SK-N-SH (cell line): ENCODE measurements around the gene SCO1. TPM values are rescaled to one million over a fixed set of nuclear protein-coding genes. Genes with fewer than 3 reads are reported as not detected.

ENCODE experiments used
- CTCF ChIA-PET: fragments of 300-600, 350-600 bp; formaldehyde crosslinking; extraction: SDS; loops from one replicate; lab custom pipeline; 2021; lab: Yijun Ruan, JAX
- POLR2A ChIA-PET: fragments of 350-600 bp; sonication (Branson Sonifier 250); formaldehyde crosslinking; extraction: SDS; loops from one replicate; lab custom pipeline; 2020; ENCODE audit warnings: antibody characterized with exemption, inconsistent platforms; lab: Yijun Ruan, JAX
- DNase-seq: peaks from one replicate; pipeline ENCODE4 v3.0.0; 2012
- H2AFZ ChIP-seq: fragments of 200-600 bp; sonication (generic); 2 replicates; pipeline ENCODE4 v1.8.1; 2016; ENCODE audit warnings: antibody characterized with exemption, mild to moderate bottlenecking, low read depth
- H3F3A ChIP-seq: fragments of 200-600 bp; sonication (generic); replicated peaks from 2 replicates; pipeline ENCODE3; 2016; ENCODE audit warnings: antibody characterized with exemption, mild to moderate bottlenecking; ENCODE audit not compliant: insufficient read depth
- H3K27ac ChIP-seq, 2 experiments: fragments of 200-500 bp in 1 of 2; fragments of 200-600 bp in 1 of 2; sonication (Bioruptor generic) in 1 of 2; sonication (generic), shearing (Covaris generic) in 1 of 2; 2 replicates each; pipeline versions ENCODE4 v1.5.1 to v1.6.1; 2014 to 2016; ENCODE audit warnings: low read depth in 2 of 2, inconsistent platforms in 1 of 2, low read length in 1 of 2, mild to moderate bottlenecking in 1 of 2, mixed read lengths in 1 of 2
- H3K27me3 ChIP-seq: fragments of 200-600 bp; sonication (generic), shearing (Covaris generic); 2 replicates; pipeline ENCODE4 v1.6.1; 2016; ENCODE audit warnings: mixed run types; ENCODE audit not compliant: insufficient read depth
- H3K36me3 ChIP-seq, 2 experiments: fragments of 200-500 bp in 1 of 2; fragments of 200-600 bp in 1 of 2; sonication (Bioruptor generic) in 1 of 2; sonication (generic) in 1 of 2; replicated peaks in 1 of 2; 2 replicates each; pipeline versions ENCODE3 to v1.5.1; 2014 to 2016; ENCODE audit warnings: low read length in 1 of 2, mild to moderate bottlenecking in 1 of 2; ENCODE audit not compliant: insufficient read depth in 2 of 2, control insufficient read depth in 1 of 2
- H3K4me1 ChIP-seq, 2 experiments: fragments of 200-500 bp in 1 of 2; fragments of 200-600 bp in 1 of 2; sonication (Bioruptor generic) in 1 of 2; sonication (generic), shearing (Covaris generic) in 1 of 2; 2 replicates each; pipeline versions ENCODE4 v1.5.1 to v1.6.1; 2014 to 2016; ENCODE audit warnings: low read depth in 1 of 2, low read length in 1 of 2, mixed run types in 1 of 2; ENCODE audit not compliant: insufficient read depth in 2 of 2, control insufficient read depth in 1 of 2
- H3K4me2 ChIP-seq: fragments of 200-600 bp; sonication (generic), shearing (Covaris generic); 2 replicates; pipeline ENCODE4 v1.6.1; 2017; ENCODE audit warnings: mixed run types
- H3K4me3 ChIP-seq, 2 experiments: fragments of 200-500 bp in 1 of 2; fragments of 200-600 bp in 1 of 2; sonication (Bioruptor generic) in 1 of 2; sonication (generic), shearing (Covaris generic) in 1 of 2; 2 replicates each; pipeline versions ENCODE4 v1.5.1 to v1.8.1; 2014 to 2016; ENCODE audit warnings: low read depth in 2 of 2, inconsistent platforms in 1 of 2, low read length in 1 of 2, mild to moderate bottlenecking in 1 of 2, mixed read lengths in 1 of 2, moderate library complexity in 1 of 2
- H3K79me2 ChIP-seq: fragments of 200-600 bp; sonication (generic); 2 replicates; pipeline ENCODE4 v1.8.1; 2017; ENCODE audit warnings: mild to moderate bottlenecking; ENCODE audit not compliant: insufficient read depth
- H3K9ac ChIP-seq: fragments of 200-600 bp; sonication (generic); 2 replicates; pipeline ENCODE4 v1.6.1; 2017; ENCODE audit warnings: mixed run types
- H3K9me2 ChIP-seq: fragments of 200-600 bp; sonication (generic); 2 replicates; pipeline ENCODE4 v1.6.1; 2017; ENCODE audit warnings: mixed run types
- H3K9me3 ChIP-seq: fragments of 200-600 bp; sonication (generic); 2 replicates; pipeline ENCODE4 v1.6.1; 2017; ENCODE audit warnings: mixed run types, mild to moderate bottlenecking, moderate library complexity
- H4K20me1 ChIP-seq: fragments of 200-600 bp; sonication (generic); 2 replicates; pipeline ENCODE4 v1.6.1; 2017; ENCODE audit warnings: mild to moderate bottlenecking, mixed run types; ENCODE audit not compliant: insufficient read depth
- CHD2 ChIP-seq: fragments of 150-350 bp; IDR thresholded peaks from 2 replicates; pipeline ENCODE4 v1.6.1; 2018; ENCODE audit warnings: low read length; ENCODE audit not compliant: partially characterized antibody
- GATA2 ChIP-seq: sonication (generic); formaldehyde crosslinking; IDR thresholded peaks from 2 replicates; pipeline ENCODE4 v1.5.0; 2020; ENCODE audit warnings: mild to moderate bottlenecking, missing genetic modification reagents
- MXI1 ChIP-seq: IDR thresholded peaks from 2 replicates; pipeline ENCODE4 v1.6.1; 2012; ENCODE audit warnings: mild to moderate bottlenecking, low read depth, low read length, improper control_type of control experiment
- NFIC ChIP-seq: IDR thresholded peaks from 2 replicates; pipeline ENCODE4 v1.4.0; 2012; ENCODE audit warnings: borderline replicate concordance
- WGBS: methylation state at CpG from one replicate; pipeline ENCODE4 v1.1.6; 2017; ENCODE audit warnings: low lambda C conversion rate; 5-methylcytosine and 5-hydroxymethylcytosine counted together
- polyA plus RNA-seq, 3 experiments: library from polyadenylated mRNA; depleted of rRNA; stranded (reverse); fragments of >200 nt; gene quantifications; 2 replicates each; pipeline ENCODE4 v1.2.3, GENCODE V29; 2012
- TF ChIP-seq, protein P1 (sequence below): IDR thresholded peaks from 2 replicates; pipeline ENCODE4 v1.6.1; 2012; ENCODE audit warnings: mild to moderate bottlenecking, low read depth, low read length, moderate library complexity
- TF ChIP-seq, protein P2 (sequence below): IDR thresholded peaks from 2 replicates; pipeline ENCODE4 v1.4.0; 2012; ENCODE audit warnings: low read depth, borderline replicate concordance
- TF ChIP-seq, protein P3 (sequence below): IDR thresholded peaks from 2 replicates; pipeline ENCODE4 v1.4.0; 2012; ENCODE audit warnings: low read depth, borderline replicate concordance
- TF ChIP-seq, protein P4 (sequence below): IDR thresholded peaks from 2 replicates; pipeline ENCODE4 v1.4.0; 2012; ENCODE audit warnings: low read depth
- TF ChIP-seq, protein P5 (sequence below): IDR thresholded peaks from 2 replicates; pipeline ENCODE4; 2012

Gene SCO1
- polyA plus RNA-seq, 1 of the 3 experiments (the other 2 are of a cell fraction): 28.6 TPM

DNA sequence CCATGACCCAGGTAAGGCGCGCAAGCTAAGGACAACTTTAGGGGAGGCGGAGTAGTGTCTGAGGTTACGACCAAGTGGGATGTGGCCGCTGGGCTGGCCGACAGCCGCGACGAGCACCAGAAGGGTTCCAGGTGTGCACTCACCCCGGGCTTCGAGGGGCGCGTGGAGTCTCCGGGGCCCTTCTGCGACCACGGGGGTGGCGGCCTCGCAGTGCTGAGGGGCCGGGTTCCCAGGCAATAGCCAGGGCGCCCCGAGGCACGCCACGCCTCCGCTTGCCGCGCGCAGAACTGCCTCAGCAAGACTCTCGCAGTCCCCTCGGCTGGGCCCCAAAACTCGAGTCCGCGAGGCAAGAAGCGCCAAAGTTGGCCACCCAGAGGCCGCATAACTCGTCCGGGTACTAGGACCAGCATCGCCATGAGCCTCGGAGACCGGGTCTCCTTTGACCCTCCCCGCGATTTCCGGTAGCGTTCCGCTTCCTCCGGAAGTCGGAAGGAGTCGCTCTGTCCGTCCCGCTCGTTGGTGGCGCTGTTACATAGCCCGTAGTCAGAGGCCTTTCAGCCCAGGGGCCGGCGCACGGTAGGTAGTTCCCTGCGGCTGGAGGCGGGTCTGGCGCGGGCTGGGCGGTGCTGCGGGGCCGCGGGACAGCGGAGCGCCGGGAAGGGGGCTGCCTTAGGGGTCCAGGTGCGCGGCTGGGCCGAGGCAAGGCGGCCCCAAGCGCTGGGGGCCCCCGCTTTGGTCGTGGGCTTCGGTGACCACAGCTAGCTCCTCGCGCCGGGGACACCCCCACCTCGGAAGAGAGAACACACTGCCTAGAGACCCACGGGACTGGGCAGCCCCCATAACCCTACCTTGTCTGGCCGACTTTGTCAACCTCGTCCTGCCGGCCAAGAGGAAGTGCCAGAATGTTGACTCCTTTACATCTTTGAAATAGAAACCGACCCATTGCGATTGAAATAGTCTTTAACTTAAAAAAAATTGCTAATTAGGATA is at the start of gene SCO1, which contains the start of gene ADPRM (continued):
- TF ChIP-seq, protein P1, sequence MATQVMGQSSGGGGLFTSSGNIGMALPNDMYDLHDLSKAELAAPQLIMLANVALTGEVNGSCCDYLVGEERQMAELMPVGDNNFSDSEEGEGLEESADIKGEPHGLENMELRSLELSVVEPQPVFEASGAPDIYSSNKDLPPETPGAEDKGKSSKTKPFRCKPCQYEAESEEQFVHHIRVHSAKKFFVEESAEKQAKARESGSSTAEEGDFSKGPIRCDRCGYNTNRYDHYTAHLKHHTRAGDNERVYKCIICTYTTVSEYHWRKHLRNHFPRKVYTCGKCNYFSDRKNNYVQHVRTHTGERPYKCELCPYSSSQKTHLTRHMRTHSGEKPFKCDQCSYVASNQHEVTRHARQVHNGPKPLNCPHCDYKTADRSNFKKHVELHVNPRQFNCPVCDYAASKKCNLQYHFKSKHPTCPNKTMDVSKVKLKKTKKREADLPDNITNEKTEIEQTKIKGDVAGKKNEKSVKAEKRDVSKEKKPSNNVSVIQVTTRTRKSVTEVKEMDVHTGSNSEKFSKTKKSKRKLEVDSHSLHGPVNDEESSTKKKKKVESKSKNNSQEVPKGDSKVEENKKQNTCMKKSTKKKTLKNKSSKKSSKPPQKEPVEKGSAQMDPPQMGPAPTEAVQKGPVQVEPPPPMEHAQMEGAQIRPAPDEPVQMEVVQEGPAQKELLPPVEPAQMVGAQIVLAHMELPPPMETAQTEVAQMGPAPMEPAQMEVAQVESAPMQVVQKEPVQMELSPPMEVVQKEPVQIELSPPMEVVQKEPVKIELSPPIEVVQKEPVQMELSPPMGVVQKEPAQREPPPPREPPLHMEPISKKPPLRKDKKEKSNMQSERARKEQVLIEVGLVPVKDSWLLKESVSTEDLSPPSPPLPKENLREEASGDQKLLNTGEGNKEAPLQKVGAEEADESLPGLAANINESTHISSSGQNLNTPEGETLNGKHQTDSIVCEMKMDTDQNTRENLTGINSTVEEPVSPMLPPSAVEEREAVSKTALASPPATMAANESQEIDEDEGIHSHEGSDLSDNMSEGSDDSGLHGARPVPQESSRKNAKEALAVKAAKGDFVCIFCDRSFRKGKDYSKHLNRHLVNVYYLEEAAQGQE: no peak

DNA sequence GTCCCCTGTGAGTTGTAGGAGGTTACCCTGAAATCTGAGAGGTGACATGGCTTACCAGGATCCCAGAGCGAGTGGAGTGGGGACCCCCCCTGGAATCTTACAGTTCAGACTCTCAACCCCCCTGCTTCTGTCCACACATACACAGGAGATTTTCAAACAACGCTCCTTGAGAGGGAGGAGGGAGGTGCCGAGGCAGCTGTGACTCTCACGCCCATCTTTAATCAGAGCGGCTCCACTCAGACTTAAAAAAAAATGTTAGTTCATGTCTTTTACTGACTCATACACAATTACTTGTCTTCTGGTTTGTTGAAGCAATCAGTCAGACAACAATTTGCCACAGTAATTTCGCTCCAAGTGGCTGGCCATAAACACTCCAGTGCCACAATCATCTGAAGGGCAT is 47.9 kb upstream of the SCO1 start:
- no peak overlapping the region for H2AFZ ChIP-seq
- H3F3A ChIP-seq: no peaks in the 10 kb centered on the region
- 54% methylated on average over 6 of the region's 6 CpGs for WGBS
- no peak overlapping the region; a peak in 1 of 4 replicates for H3K27ac ChIP-seq
- H3K9me2 ChIP-seq: no peaks in the 10 kb centered on the region
- H3K4me1 ChIP-seq: peaks cover 0 to 41% of the 10 kb centered on the region in 2 experiments; a peak in 2 of 4 replicates
- H4K20me1 ChIP-seq: no peaks in the 10 kb centered on the region
- no peaks in the 10 kb centered on the region; the same call in 1 of the 2 replicates for H3K27me3 ChIP-seq
- H3K36me3 ChIP-seq: no peaks in the 10 kb centered on the region
- H3K4me3 ChIP-seq: no peak overlapping the region
- H3K79me2 ChIP-seq: no peaks in the 10 kb centered on the region
- ChIA-PET CTCF (interaction anchor here (0.9 to 5.2 kb wide), 2 partner anchors 9 kb away, joined by 4 to 50 read pairs; no protein-coding TSS in a partner anchor), POLR2A (no interaction called here)
- no peak overlapping the region for H3K4me2 ChIP-seq
- H3K9me3 ChIP-seq: no peaks in the 10 kb centered on the region
- H3K9ac ChIP-seq: no peak overlapping the region
- DNase-seq: no peak
- TF ChIP-seq, protein P2, sequence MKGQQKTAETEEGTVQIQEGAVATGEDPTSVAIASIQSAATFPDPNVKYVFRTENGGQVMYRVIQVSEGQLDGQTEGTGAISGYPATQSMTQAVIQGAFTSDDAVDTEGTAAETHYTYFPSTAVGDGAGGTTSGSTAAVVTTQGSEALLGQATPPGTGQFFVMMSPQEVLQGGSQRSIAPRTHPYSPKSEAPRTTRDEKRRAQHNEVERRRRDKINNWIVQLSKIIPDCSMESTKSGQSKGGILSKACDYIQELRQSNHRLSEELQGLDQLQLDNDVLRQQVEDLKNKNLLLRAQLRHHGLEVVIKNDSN: no peak
- TF ChIP-seq CHD2 (no peak), GATA2 (no peak), NFIC (no peak), MXI1 (no peak)
- TF ChIP-seq, protein P1: no peak
- TF ChIP-seq, protein P3, sequence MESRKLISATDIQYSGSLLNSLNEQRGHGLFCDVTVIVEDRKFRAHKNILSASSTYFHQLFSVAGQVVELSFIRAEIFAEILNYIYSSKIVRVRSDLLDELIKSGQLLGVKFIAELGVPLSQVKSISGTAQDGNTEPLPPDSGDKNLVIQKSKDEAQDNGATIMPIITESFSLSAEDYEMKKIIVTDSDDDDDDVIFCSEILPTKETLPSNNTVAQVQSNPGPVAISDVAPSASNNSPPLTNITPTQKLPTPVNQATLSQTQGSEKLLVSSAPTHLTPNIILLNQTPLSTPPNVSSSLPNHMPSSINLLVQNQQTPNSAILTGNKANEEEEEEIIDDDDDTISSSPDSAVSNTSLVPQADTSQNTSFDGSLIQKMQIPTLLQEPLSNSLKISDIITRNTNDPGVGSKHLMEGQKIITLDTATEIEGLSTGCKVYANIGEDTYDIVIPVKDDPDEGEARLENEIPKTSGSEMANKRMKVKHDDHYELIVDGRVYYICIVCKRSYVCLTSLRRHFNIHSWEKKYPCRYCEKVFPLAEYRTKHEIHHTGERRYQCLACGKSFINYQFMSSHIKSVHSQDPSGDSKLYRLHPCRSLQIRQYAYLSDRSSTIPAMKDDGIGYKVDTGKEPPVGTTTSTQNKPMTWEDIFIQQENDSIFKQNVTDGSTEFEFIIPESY: no peak
- TF ChIP-seq, protein P4, sequence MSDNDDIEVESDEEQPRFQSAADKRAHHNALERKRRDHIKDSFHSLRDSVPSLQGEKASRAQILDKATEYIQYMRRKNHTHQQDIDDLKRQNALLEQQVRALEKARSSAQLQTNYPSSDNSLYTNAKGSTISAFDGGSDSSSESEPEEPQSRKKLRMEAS: no peak
- TF ChIP-seq, protein P5, sequence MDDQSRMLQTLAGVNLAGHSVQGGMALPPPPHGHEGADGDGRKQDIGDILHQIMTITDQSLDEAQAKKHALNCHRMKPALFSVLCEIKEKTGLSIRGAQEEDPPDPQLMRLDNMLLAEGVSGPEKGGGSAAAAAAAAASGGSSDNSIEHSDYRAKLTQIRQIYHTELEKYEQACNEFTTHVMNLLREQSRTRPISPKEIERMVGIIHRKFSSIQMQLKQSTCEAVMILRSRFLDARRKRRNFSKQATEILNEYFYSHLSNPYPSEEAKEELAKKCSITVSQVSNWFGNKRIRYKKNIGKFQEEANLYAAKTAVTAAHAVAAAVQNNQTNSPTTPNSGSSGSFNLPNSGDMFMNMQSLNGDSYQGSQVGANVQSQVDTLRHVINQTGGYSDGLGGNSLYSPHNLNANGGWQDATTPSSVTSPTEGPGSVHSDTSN: no peak
